Measurements from ENCODE around the gene NRIP1.

The NRIP1 gene

DNA sequence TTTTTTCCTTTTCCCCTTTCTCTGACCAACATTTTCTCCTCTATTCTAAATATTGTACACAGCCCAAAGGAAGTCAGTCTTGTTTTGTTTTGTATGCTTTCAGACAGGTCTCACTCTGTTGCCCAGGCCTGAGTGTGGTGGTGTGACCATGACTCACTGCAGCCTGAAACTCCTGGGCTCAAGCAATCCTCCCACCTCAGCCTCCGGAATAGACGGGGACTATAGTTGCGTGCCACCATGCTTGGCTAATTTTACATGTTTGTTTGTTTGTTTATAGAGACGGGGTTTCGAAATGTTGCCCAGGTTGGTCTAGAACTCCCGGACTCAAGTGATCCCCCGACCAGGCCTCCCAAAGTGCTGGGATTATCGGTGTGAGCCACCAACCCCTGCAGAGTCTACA, 72.8 kb downstream of the NRIP1 start:
- no peak overlapping the region for H3K4me2 ChIP-seq (ENCODE audit: low read length)
- H3F3A ChIP-seq (ENCODE audit: control insufficient read depth, insufficient read depth): no peaks in the 10 kb centered on the region
- no peaks in the 10 kb centered on the region for H3K4me1 ChIP-seq (ENCODE audit: control insufficient read depth, low read length)
- H3K27me3 ChIP-seq (ENCODE audit: control insufficient read depth, low read length): no peaks in the 10 kb centered on the region
- H3K9me2 ChIP-seq (replicated peaks; ENCODE audit: control insufficient read depth, low read length): no peaks in the 10 kb centered on the region
- H3K4me3 ChIP-seq (ENCODE audit: low read length): no peak overlapping the region
- H3K36me3 ChIP-seq (ENCODE audit: control insufficient read depth, low read length): no peaks in the 10 kb centered on the region
- no peaks in the 10 kb centered on the region for H3K9me3 ChIP-seq (ENCODE audit: control insufficient read depth, insufficient read depth, low read length)
- no peaks in the 10 kb centered on the region for H4K20me1 ChIP-seq (ENCODE audit: control insufficient read depth, insufficient read depth, low read depth, low read length)
- TF ChIP-seq, protein P1, sequence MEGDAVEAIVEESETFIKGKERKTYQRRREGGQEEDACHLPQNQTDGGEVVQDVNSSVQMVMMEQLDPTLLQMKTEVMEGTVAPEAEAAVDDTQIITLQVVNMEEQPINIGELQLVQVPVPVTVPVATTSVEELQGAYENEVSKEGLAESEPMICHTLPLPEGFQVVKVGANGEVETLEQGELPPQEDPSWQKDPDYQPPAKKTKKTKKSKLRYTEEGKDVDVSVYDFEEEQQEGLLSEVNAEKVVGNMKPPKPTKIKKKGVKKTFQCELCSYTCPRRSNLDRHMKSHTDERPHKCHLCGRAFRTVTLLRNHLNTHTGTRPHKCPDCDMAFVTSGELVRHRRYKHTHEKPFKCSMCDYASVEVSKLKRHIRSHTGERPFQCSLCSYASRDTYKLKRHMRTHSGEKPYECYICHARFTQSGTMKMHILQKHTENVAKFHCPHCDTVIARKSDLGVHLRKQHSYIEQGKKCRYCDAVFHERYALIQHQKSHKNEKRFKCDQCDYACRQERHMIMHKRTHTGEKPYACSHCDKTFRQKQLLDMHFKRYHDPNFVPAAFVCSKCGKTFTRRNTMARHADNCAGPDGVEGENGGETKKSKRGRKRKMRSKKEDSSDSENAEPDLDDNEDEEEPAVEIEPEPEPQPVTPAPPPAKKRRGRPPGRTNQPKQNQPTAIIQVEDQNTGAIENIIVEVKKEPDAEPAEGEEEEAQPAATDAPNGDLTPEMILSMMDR (IDR thresholded peaks at IDR 0.05; ENCODE audit: low read depth, low read length, poor library complexity, severe bottlenecking): no peak
- no peak for TF ChIP-seq EZH2phosphoT487 (IDR thresholded peaks at IDR 0.05; ENCODE audit: borderline replicate concordance, low read length)
- H3K27ac ChIP-seq (ENCODE audit: low read depth, low read length): no peak overlapping the region
- no peaks in the 10 kb centered on the region for H3K79me2 ChIP-seq (ENCODE audit: control insufficient read depth, low read length)

DNA sequence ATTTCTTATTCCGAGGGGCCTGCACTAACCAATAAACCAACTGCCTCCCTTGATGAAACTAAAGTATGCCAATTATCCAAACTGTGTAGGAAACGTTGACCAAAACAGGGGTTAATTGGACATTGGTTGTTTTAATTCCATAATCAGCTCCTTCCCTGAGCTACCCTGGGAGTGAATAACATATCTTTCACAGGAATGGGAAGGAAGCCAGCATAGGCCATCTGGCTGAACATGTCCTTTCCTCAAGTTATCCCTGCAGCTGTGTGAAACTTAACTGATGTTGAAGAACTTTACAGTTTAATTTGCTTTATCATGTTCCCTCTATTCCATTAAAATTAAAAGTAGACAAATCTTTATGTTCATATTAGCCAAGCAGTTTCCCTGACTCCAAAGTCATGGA, 75.4 kb downstream of the NRIP1 start:
- Histone ChIP-seq H3K79me2 (ENCODE audit: control insufficient read depth, low read length) (no peaks in the 10 kb centered on the region), H3K27ac (ENCODE audit: low read depth, low read length) (no peak overlapping the region), H3K4me3 (ENCODE audit: low read length) (no peak overlapping the region), H3K9me3 (ENCODE audit: control insufficient read depth, insufficient read depth, low read length) (no peaks in the 10 kb centered on the region), H3K4me2 (ENCODE audit: low read length) (no peak overlapping the region), H4K20me1 (ENCODE audit: control insufficient read depth, insufficient read depth, low read depth, low read length) (no peaks in the 10 kb centered on the region), H3K27me3 (ENCODE audit: control insufficient read depth, low read length) (no peaks in the 10 kb centered on the region), H3K9me2 (replicated peaks; ENCODE audit: control insufficient read depth, low read length) (no peaks in the 10 kb centered on the region), H3K36me3 (ENCODE audit: control insufficient read depth, low read length) (no peaks in the 10 kb centered on the region), H3F3A (ENCODE audit: control insufficient read depth, insufficient read depth) (no peaks in the 10 kb centered on the region), H3K4me1 (ENCODE audit: control insufficient read depth, low read length) (no peaks in the 10 kb centered on the region)
- TF ChIP-seq, protein P1 (IDR thresholded peaks at IDR 0.05; ENCODE audit: low read depth, low read length, poor library complexity, severe bottlenecking): no peak
- no peak for TF ChIP-seq EZH2phosphoT487 (IDR thresholded peaks at IDR 0.05; ENCODE audit: borderline replicate concordance, low read length)

DNA sequence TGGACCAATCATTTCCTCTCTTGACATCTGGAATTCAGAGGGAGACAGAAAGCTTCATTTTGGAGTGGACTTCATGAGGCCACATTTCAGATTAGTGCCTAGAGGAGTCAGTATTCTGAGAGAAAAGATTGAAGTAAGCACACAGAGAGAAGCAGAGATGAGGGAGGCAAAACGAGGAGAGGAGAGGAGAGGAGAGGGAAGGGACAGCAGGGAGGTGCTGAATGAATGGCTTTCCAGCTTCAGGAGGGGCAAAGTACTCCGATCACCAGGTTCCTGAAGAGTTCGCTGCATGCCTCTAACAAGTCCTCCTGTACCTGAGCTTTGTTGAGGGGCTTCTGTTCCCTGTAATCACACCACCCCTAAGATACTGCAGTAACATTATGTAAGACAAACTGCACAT, 76.0 kb downstream of the NRIP1 start:
- Histone ChIP-seq H4K20me1 (ENCODE audit: control insufficient read depth, insufficient read depth, low read depth, low read length) (no peaks in the 10 kb centered on the region), H3K27me3 (ENCODE audit: control insufficient read depth, low read length) (no peaks in the 10 kb centered on the region), H3K4me1 (ENCODE audit: control insufficient read depth, low read length) (no peaks in the 10 kb centered on the region), H3K9me2 (replicated peaks; ENCODE audit: control insufficient read depth, low read length) (no peaks in the 10 kb centered on the region), H3K36me3 (ENCODE audit: control insufficient read depth, low read length) (no peaks in the 10 kb centered on the region), H3K9me3 (ENCODE audit: control insufficient read depth, insufficient read depth, low read length) (no peaks in the 10 kb centered on the region), H3K4me2 (ENCODE audit: low read length) (no peak overlapping the region), H3K4me3 (ENCODE audit: low read length) (no peak overlapping the region), H3K79me2 (ENCODE audit: control insufficient read depth, low read length) (no peaks in the 10 kb centered on the region), H3K27ac (ENCODE audit: low read depth, low read length) (no peak overlapping the region), H3F3A (ENCODE audit: control insufficient read depth, insufficient read depth) (no peaks in the 10 kb centered on the region)
- no peak for TF ChIP-seq EZH2phosphoT487 (IDR thresholded peaks at IDR 0.05; ENCODE audit: borderline replicate concordance, low read length)
- TF ChIP-seq, protein P1 (IDR thresholded peaks at IDR 0.05; ENCODE audit: low read depth, low read length, poor library complexity, severe bottlenecking): no peak

Measured in DOHH2 (cell line).